Esophagus squamous epithelium (tissue), 4 donors: ENCODE results near the gene ATP5PF.

Source experiments
- POLR2A ChIP-seq, 4 donors: fragments of 450-650 bp; IDR thresholded peaks; one replicate each; pipeline ENCODE4 v1.6.1; 2017; ENCODE audit warnings: antibody characterized with exemption in 4 of 4, mild to moderate bottlenecking in 4 of 4, moderate library complexity in 3 of 4
- TF ChIP-seq, protein P1 (sequence below), 6 experiments: fragments of 450-650 bp in 4 of 6; fragments of 200-600 bp in 2 of 6; sonication (generic) in 2 of 6; IDR thresholded peaks; one replicate each; pipeline ENCODE4 v1.5.1; 2016 to 2019; ENCODE audit warnings: antibody characterized with exemption in 6 of 6, mild to moderate bottlenecking in 4 of 6, moderate library complexity in 4 of 6

DNA sequence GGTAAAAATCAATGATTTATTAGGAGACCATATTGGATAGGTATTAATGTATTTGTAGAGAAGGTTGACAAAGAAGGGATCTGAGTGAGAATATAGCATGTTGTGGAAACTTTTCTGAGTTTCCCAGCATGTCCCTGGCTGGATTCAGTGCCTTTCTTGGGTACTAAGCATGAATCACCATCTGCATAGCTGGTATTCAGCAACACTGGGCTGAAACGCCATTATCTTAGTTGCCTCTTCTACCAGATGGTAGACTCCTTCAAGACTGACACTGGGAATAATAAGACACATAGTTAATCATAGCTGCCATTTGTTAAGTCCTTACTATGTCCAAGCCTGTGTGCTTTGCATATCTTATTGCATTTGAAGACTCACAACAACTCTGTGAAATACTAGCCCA lies 45.5 kb downstream of the ATP5PF start:
- TF ChIP-seq, protein P1, sequence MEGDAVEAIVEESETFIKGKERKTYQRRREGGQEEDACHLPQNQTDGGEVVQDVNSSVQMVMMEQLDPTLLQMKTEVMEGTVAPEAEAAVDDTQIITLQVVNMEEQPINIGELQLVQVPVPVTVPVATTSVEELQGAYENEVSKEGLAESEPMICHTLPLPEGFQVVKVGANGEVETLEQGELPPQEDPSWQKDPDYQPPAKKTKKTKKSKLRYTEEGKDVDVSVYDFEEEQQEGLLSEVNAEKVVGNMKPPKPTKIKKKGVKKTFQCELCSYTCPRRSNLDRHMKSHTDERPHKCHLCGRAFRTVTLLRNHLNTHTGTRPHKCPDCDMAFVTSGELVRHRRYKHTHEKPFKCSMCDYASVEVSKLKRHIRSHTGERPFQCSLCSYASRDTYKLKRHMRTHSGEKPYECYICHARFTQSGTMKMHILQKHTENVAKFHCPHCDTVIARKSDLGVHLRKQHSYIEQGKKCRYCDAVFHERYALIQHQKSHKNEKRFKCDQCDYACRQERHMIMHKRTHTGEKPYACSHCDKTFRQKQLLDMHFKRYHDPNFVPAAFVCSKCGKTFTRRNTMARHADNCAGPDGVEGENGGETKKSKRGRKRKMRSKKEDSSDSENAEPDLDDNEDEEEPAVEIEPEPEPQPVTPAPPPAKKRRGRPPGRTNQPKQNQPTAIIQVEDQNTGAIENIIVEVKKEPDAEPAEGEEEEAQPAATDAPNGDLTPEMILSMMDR (IDR thresholded peaks at IDR 0.05) = no peak
- no peak for TF ChIP-seq POLR2A (IDR thresholded peaks at IDR 0.05)
